K562 (cell line): ENCODE results near the gene CFAP70. TPM values are rescaled to one million over a fixed set of nuclear protein-coding genes. Genes with fewer than 3 reads are reported as not detected.

ENCODE experiments used
- ATAC-seq: fragments of 200-7000 bp; cut with Tn5 transposase; 3 replicates; pipeline ENCODE4 v1.9.1; 2020; ENCODE audit warnings: moderate library complexity
- BruUV-seq: library from RNA; stranded (reverse); fragments of 400-500 nt; replicated peaks from 2 replicates; lab custom pipeline; 2021; lab: Mats Ljungman, UMichigan
- CTCF ChIA-PET: fragments of 300-600 bp; formaldehyde crosslinking; extraction: SDS; loops from one replicate; lab custom pipeline; 2021; ENCODE audit warnings: low intra/inter-chr PET ratio; lab: Yijun Ruan, JAX
- POLR2A ChIA-PET: fragments of 300-600, 350-650 bp; sonication (Branson Sonifier 250); formaldehyde crosslinking; extraction: SDS; loops from one replicate; lab custom pipeline; 2021; ENCODE audit warnings: antibody characterized with exemption, inconsistent platforms; lab: Yijun Ruan, JAX
- DNase-seq, 4 experiments: peaks; one replicate each; pipeline versions ENCODE4 v3.0.0 to v3.0.0-alpha.2; 2011 to 2018; ENCODE audit warnings: low spot score in 3 of 4, mixed read lengths in 3 of 4; ENCODE audit errors: extremely low read depth in 1 of 4
- FAIRE-seq: peaks from 2 replicates; lab custom pipeline; 2011; peaks lifted over from hg19 to GRCh38; lab: Jason Lieb, UNC
- H2AFZ ChIP-seq: 2 replicates; pipeline ENCODE4 v1.6.0; 2011; ENCODE audit warnings: low read depth, low read length, control low read depth, inconsistent platforms
- H3K27ac ChIP-seq: fragments of 200-600 bp; 3 replicates; pipeline ENCODE4 v1.8.0; 2011; ENCODE audit warnings: low read depth, mild to moderate bottlenecking, control low read depth, inconsistent platforms, low read length, moderate library complexity, mixed read lengths; ENCODE audit errors: extremely low read depth
- H3K27me3 ChIP-seq, 2 experiments: fragments of 300-600 bp in 1 of 2; 2 replicates in 1 of 2; 3 replicates in 1 of 2; pipeline versions ENCODE4 v1.6.0 to v1.8.0; 2011; ENCODE audit warnings: inconsistent platforms in 2 of 2, low read length in 2 of 2, mild to moderate bottlenecking in 1 of 2, mixed read lengths in 1 of 2, moderate library complexity in 1 of 2; ENCODE audit not compliant: control insufficient read depth in 2 of 2, insufficient read depth in 2 of 2
- H3K36me3 ChIP-seq: fragments of 300-600 bp; 3 replicates; pipeline ENCODE4 v1.8.0; 2011; ENCODE audit warnings: mild to moderate bottlenecking, low read length, inconsistent platforms; ENCODE audit not compliant: control insufficient read depth, insufficient read depth
- H3K4me1 ChIP-seq, 2 experiments: fragments of 200-600 bp in 1 of 2; replicated peaks in 1 of 2; 2 replicates in 1 of 2; 3 replicates in 1 of 2; pipeline versions ENCODE4 v1.5.1 to v1.8.0; 2011; ENCODE audit warnings: inconsistent platforms in 2 of 2, low read length in 2 of 2, mild to moderate bottlenecking in 1 of 2, mixed read lengths in 1 of 2, moderate library complexity in 1 of 2; ENCODE audit not compliant: control insufficient read depth in 2 of 2, insufficient read depth in 2 of 2
- H3K4me2 ChIP-seq: 2 replicates; pipeline ENCODE4 v1.6.1; 2011; ENCODE audit warnings: low read length, control low read depth, inconsistent platforms, mixed read lengths; ENCODE audit not compliant: insufficient read depth
- H3K4me3 ChIP-seq: fragments of 200-600 bp; sonication (generic), shearing (Covaris generic); 2 replicates; pipeline ENCODE4 v1.5.1; 2016; ENCODE audit warnings: control low read depth, inconsistent platforms
- H3K79me2 ChIP-seq: fragments of 200-600 bp; 3 replicates; pipeline ENCODE4 v1.8.0; 2011; ENCODE audit warnings: low read length, inconsistent platforms; ENCODE audit not compliant: control insufficient read depth, insufficient read depth
- H3K9ac ChIP-seq, 2 experiments: 2 replicates each; pipeline versions ENCODE4 v1.6.0 to v1.6.1; 2011; ENCODE audit warnings: low read depth in 2 of 2, low read length in 2 of 2, control low read depth in 1 of 2, inconsistent platforms in 1 of 2, mild to moderate bottlenecking in 1 of 2, mixed read lengths in 1 of 2; ENCODE audit not compliant: insufficient read depth in 1 of 2
- H3K9me1 ChIP-seq: one replicate; pipeline ENCODE4 v1.6.0; 2011; ENCODE audit warnings: inconsistent platforms, mild to moderate bottlenecking, low read length, moderate library complexity; ENCODE audit not compliant: control insufficient read depth, insufficient read depth
- H3K9me3 ChIP-seq: replicated peaks from 2 replicates; pipeline ENCODE4 v1.5.1; 2011; ENCODE audit warnings: low read depth, low read length, inconsistent platforms; ENCODE audit not compliant: control insufficient read depth, insufficient read depth
- H4K20me1 ChIP-seq: replicated peaks from 2 replicates; pipeline ENCODE4 v1.6.1; 2011; ENCODE audit warnings: low read length, inconsistent platforms, mixed read lengths; ENCODE audit not compliant: control insufficient read depth, insufficient read depth
- BRD9 ChIP-seq: fragments of 450-650 bp; IDR thresholded peaks from 2 replicates; pipeline ENCODE4 v1.6.1; 2018; ENCODE audit warnings: low read depth; ENCODE audit not compliant: partially characterized antibody
- CBX5 ChIP-seq: IDR thresholded peaks from 2 replicates; pipeline ENCODE4 v1.6.1; 2014; ENCODE audit warnings: low read depth, borderline replicate concordance
- CEBPB ChIP-seq: fragments of 450-650 bp; IDR thresholded peaks from 2 replicates; pipeline ENCODE4 v1.6.1; 2016; ENCODE audit warnings: missing genetic modification characterization, missing compliant biosample characterization
- ETV1 ChIP-seq: fragments of 450-650 bp; conservative IDR thresholded peaks from 2 replicates; pipeline ENCODE4 v1.6.1; 2016; ENCODE audit warnings: missing genetic modification characterization, control low read depth, low read depth, missing compliant biosample characterization
- GATAD2B ChIP-seq: fragments of 450-650 bp; IDR thresholded peaks from 2 replicates; pipeline ENCODE4 v1.6.1; 2017; ENCODE audit warnings: mild to moderate bottlenecking, borderline replicate concordance
- ILK ChIP-seq: fragments of 450-650 bp; IDR thresholded peaks from 2 replicates; pipeline ENCODE4 v1.6.1; 2016; ENCODE audit warnings: missing genetic modification characterization, low read depth, mild to moderate bottlenecking, missing compliant biosample characterization, moderate library complexity, borderline replicate concordance
- KAT8 ChIP-seq: fragments of 450-650 bp; IDR thresholded peaks from 2 replicates; pipeline ENCODE4 v1.6.1; 2016; ENCODE audit warnings: low read depth, mild to moderate bottlenecking
- PHF20 ChIP-seq: fragments of 450-650 bp; IDR thresholded peaks from 2 replicates; pipeline ENCODE4 v1.6.1; 2018; ENCODE audit not compliant: partially characterized antibody
- POLR2AphosphoS2 ChIP-seq: IDR thresholded peaks from 2 replicates; pipeline ENCODE4 v1.6.1; 2012; ENCODE audit warnings: low read length, improper control_type of control experiment
- TCF3 ChIP-seq: sonication (generic); formaldehyde crosslinking; IDR thresholded peaks from 2 replicates; pipeline ENCODE4 v1.4.0; 2020; ENCODE audit warnings: mild to moderate bottlenecking, missing genetic modification reagents
- ZNF232 ChIP-seq: sonication (generic); formaldehyde crosslinking; IDR thresholded peaks from 2 replicates; pipeline ENCODE4 v1.8.0; 2022; ENCODE audit warnings: mild to moderate bottlenecking, missing genetic modification reagents
- WGBS: fragments of 100-300 bp; shearing (Covaris generic); methylation state at CpG from one replicate; pipeline ENCODE4 v1.1.6; 2016; ENCODE audit warnings: low coverage, mixed read lengths; ENCODE audit not compliant: insufficient coverage; ENCODE audit errors: missing lambda C conversion rate; 5-methylcytosine and 5-hydroxymethylcytosine counted together
- in situ Hi-C: fragments of 300-500 bp; cut with MboI; formaldehyde crosslinking; loops from 4 replicates; pipeline ENCODE4 v1.15.0; 2018; ENCODE audit warnings: inconsistent platforms, mixed read lengths
- intact Hi-C: fragments of 100-400 bp; cut with micrococcal nuclease; formaldehyde crosslinking; loops from 2 replicates; pipeline ENCODE4 v1.14.2; 2022
- polyA plus RNA-seq, 8 experiments: library from polyadenylated mRNA; depleted of rRNA in 4 of 8; stranded (reverse) in 5 of 8; unstranded in 3 of 8; fragments of >200 nt; fragmentation: Nextera tagmentation in 2 of 8; fragmentation: Illumina TruSeq in 1 of 8; extraction: Ambion mirVana in 2 of 8; extraction: Trizol in 1 of 8; gene quantifications; 2 replicates each; pipeline versions ENCODE4 v1.2.1 to v1.2.3, GENCODE V29; 2011 to 2014; ENCODE audit warnings: inconsistent platforms in 1 of 8, missing spikeins in 1 of 8
- total RNA-seq, 7 experiments: library from RNA; depleted of rRNA in 6 of 7; stranded (reverse); fragments of >200 nt in 6 of 7; fragmentation: Illumina TruSeq in 2 of 7; extraction: Trizol in 2 of 7; gene quantifications; 2 replicates each; pipeline versions ENCODE4 v1.2.1 to v1.2.3, GENCODE V29; 2011 to 2021; ENCODE audit warnings: low replicate concordance in 1 of 7
- TF ChIP-seq, protein P1 (sequence below): fragments of 450-650 bp; formaldehyde crosslinking; IDR thresholded peaks from 2 replicates; pipeline ENCODE4 v1.4.0; 2020; ENCODE audit warnings: mild to moderate bottlenecking
- TF ChIP-seq, protein P2 (sequence below): fragments of 250-450 bp; sonication (Bioruptor Pico); IDR thresholded peaks from 2 replicates; pipeline ENCODE4 v1.4.0; 2020; ENCODE audit warnings: mild to moderate bottlenecking, moderate library complexity, borderline replicate concordance

The CFAP70 gene
- total and polyA plus RNA-seq, 9 of the 15 experiments (the other 6 are each of a cell fraction or from before 2014, with no cell fraction given), result 0.27 to 1.6 (median 0.86) TPM

GRCh38 chr10:73229567-73229966, 129.1 kb downstream of the CFAP70 start:
- DNase-seq (no peak), ATAC-seq (no peak), FAIRE-seq (no peak)
- POLR2A ChIA-PET, result interaction anchor here (0.6 to 1.3 kb wide), 2 partner anchors 8 to 16 kb away, joined by 4 to 5 read pairs; no protein-coding TSS in a partner anchor
- TF ChIP-seq, protein P1, sequence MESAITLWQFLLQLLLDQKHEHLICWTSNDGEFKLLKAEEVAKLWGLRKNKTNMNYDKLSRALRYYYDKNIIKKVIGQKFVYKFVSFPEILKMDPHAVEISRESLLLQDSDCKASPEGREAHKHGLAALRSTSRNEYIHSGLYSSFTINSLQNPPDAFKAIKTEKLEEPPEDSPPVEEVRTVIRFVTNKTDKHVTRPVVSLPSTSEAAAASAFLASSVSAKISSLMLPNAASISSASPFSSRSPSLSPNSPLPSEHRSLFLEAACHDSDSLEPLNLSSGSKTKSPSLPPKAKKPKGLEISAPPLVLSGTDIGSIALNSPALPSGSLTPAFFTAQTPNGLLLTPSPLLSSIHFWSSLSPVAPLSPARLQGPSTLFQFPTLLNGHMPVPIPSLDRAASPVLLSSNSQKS (CRISPR knock-in tag), result no peak
- no peak for TF ChIP-seq KAT8
- TF ChIP-seq ILK (tag), result no peak
- TF ChIP-seq CEBPB, result no peak
- no peak for TF ChIP-seq ZNF232 (CRISPR knock-in tag)
- no peak for TF ChIP-seq ETV1 (tag)
- TF ChIP-seq PHF20, result no peak
- TF ChIP-seq, protein P2, sequence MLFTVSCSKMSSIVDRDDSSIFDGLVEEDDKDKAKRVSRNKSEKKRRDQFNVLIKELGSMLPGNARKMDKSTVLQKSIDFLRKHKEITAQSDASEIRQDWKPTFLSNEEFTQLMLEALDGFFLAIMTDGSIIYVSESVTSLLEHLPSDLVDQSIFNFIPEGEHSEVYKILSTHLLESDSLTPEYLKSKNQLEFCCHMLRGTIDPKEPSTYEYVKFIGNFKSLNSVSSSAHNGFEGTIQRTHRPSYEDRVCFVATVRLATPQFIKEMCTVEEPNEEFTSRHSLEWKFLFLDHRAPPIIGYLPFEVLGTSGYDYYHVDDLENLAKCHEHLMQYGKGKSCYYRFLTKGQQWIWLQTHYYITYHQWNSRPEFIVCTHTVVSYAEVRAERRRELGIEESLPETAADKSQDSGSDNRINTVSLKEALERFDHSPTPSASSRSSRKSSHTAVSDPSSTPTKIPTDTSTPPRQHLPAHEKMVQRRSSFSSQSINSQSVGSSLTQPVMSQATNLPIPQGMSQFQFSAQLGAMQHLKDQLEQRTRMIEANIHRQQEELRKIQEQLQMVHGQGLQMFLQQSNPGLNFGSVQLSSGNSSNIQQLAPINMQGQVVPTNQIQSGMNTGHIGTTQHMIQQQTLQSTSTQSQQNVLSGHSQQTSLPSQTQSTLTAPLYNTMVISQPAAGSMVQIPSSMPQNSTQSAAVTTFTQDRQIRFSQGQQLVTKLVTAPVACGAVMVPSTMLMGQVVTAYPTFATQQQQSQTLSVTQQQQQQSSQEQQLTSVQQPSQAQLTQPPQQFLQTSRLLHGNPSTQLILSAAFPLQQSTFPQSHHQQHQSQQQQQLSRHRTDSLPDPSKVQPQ (CRISPR knock-in tag), result no peak
- no peak for TF ChIP-seq POLR2AphosphoS2
- TF ChIP-seq BRD9, result no peak
- TF ChIP-seq CBX5, result no peak
- TF ChIP-seq GATAD2B, result no peak
- no peak for TF ChIP-seq TCF3 (CRISPR knock-in tag)
- H3K4me1 ChIP-seq, result no peaks in the 10 kb centered on the region; a peak in 1 of 5 replicates
- intact Hi-C loops, result no loop called here
- H3K9me3 ChIP-seq, result no peaks in the 10 kb centered on the region
- WGBS, result 76% methylated on average over 6 of the region's 6 CpGs
- H3K36me3 ChIP-seq, result peaks cover 22% of the 10 kb centered on the region
- H4K20me1 ChIP-seq, result no peaks in the 10 kb centered on the region; the same call in 1 of the 2 replicates
- BruUV-seq, result no TSS peak
- H3K79me2 ChIP-seq, result no peaks in the 10 kb centered on the region
- H3K4me2 ChIP-seq, result no peak overlapping the region
- no peak overlapping the region for H2AFZ ChIP-seq
- no peaks in the 10 kb centered on the region for H3K9me1 ChIP-seq
- no peak overlapping the region for H3K9ac ChIP-seq
- in situ Hi-C loops, result no loop called here
- CTCF ChIA-PET, result no interaction called here
- no peaks in the 10 kb centered on the region for H3K27me3 ChIP-seq
- no peak overlapping the region for H3K4me3 ChIP-seq
- H3K27ac ChIP-seq, result no peak overlapping the region
